CD4-positive, alpha-beta T cell treated with Interleukin-1 beta for 1 hour (primary cell): ENCODE data around the gene ABHD4.
"Not testable (repeated sequence)": the region's sequence is repeated elsewhere in the genome, so short reads cannot be mapped to it uniquely, and the experiment has no call there.

ENCODE experiments used
- DNase-seq, 2 donors: peaks; one replicate each; pipeline ENCODE4 v3.0.0-alpha.2; 2020 to 2022

The ABHD4 gene

DNA sequence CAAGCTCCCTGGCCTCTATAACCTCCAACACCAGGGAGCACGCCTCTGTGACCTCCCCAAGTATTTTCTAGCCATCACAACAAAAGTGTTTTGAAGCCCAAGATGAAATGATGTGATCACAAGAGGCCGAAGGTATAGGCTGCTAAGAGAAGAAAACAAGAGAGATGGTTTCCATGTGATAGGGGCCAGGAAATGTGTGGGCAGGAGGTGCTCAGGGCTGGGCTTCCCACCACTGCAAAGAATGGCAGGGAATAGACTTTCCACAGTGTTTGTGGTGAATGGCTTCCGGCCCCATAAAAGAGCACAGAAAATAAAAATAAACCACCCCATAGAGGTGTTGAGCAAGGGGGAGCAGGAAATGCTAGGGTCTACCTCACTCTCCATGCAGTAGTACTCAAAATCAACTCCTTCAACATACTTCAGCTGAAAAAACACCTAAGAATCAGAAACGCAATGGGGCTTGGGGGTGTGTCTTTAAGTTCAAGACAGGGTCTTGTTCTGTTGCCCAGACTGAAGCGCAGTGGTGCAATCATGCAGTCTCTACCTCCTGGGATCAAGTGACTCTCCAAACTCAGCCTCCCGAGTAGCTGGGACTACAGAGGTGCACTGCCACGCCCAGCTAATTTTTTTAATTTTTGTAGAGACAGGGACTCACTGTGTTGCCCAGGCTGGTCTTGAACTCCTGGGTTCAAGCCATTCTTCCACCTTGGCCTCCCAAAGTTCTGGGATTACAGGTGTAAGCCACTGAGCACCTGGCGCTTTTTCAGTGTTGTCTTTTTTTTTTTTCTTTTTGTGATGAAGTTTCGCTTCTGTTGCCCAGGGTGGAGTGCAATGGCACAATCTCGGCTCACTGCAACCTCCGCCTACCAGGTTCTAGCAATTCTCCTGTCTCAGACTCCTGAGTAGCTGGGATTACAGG is 36.2 kb upstream of the ABHD4 start:
- DNase-seq = peak; percentile 75 to 88

DNA sequence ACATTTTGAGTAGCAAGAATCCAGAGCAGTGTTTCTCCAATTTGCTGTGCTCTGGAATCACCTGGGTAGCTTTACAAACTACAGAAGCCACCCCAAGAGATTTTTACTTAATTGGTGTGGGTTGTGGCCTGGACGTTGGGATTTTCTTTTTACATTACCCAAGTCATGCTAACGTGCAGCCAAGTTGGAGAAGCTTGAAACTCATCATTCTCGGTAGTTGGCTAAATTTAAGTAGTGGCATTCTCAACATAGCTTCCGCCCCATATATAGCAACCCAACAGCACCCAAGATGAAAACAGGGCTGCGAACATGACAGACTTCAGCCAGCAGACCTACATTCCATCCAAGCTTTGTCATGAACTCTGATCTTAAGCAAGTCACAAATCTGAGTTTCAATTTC is 34.1 kb upstream of the ABHD4 start:
- DNase-seq = no peak

DNA sequence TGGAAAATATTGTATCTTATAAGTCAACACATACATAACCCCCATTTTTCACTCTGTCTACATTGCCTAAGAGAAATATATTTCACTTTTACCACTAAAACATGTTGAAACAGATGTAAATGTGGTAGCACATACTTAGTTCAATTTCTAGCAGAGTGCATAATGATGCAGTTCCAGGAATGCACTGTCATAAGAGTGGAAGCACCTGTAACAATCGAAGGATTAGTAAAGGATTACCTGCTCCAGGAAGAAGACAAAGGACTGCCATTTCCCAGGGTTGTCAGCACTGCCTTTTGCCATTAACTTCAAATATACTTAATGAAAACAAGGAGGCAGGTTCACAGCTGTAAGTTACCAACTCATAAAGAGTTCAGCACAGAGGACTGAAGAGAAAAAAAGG is 33.6 kb upstream of the ABHD4 start:
- no peak for DNase-seq

DNA sequence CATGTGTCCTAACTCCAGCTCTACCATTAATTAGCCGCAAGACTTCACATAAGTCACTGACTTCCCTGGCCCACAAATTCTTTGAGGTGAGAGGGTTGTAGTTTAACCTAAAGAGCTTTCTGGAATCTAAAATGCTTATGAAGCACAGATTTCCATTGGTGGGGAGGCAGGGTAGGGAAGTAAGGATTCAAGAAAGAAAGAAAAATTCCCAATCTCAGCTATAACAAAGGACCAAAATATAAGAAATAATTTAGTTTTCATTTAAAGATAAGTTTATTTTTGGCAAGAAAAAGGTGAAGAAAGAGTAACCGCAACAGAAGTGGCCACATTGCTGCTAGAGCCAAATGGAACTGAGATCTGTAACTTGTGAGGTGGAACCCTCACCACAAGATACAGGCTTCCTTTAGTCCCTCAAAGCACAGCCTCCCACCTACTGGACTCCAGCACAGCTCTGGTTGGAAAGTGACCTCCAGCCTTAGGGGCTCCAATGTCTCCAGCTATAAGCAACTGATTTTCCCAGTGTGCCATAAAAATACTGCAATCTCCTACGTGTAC is 32.6 kb upstream of the ABHD4 start:
- no peak for DNase-seq

DNA sequence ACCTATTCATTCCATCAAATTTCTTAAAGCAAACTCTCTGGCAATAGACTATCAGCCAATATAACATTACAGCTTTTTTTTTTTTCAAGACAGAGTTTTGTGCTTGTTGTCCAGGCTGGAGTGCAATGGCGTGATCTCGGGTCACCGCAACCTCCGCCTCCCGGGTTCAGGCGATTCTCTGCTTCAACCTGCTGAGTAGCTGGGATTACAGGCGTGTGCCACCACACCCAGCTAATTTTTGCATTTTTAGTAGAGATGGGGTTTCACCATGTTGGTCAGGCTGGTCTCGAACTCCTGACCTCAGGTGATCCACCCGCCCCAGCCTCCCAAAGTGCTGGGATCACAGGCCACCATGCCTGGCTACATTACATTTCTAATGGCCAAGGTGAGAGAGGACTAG is 31.8 kb upstream of the ABHD4 start:
- DNase-seq = not testable (repeated sequence)

DNA sequence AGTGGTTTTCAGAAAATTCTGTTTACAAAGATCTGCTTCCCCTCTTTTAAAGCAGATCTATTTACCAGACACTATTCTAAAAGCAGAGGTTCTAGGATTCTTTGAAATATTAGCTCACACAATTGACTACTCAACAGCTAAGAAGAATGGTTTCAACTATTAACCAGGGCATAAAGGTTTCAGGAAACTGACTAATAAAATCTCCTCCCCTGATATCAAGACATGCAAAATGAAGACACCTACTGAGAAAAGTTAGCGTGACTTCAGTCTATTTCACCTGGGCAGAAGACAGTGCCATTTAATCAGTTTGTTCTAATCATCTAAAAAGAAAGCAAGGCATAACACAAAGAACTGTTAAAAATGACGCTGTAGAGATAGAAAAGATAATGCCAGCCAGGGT is 31.3 kb upstream of the ABHD4 start:
- DNase-seq = no peak

DNA sequence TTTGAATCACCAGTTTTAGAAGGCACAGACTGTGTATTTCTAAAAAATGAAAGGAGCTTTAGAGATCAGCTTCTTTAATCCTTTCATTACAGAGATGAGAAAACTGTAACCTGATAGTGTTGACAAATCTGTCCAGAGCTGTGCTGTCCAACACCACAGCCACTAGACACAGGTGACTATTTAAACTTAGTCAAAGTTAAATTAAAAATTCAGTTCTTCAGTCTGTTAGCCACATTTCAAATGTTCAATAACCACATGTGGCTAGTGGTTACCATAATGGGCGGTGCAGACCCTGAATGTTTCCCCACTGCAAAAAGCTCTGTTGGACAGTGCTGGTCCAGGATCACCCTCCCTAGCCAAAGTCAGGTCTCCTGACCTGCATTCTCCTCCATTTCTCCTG is 30.7 kb upstream of the ABHD4 start:
- no peak for DNase-seq

DNA sequence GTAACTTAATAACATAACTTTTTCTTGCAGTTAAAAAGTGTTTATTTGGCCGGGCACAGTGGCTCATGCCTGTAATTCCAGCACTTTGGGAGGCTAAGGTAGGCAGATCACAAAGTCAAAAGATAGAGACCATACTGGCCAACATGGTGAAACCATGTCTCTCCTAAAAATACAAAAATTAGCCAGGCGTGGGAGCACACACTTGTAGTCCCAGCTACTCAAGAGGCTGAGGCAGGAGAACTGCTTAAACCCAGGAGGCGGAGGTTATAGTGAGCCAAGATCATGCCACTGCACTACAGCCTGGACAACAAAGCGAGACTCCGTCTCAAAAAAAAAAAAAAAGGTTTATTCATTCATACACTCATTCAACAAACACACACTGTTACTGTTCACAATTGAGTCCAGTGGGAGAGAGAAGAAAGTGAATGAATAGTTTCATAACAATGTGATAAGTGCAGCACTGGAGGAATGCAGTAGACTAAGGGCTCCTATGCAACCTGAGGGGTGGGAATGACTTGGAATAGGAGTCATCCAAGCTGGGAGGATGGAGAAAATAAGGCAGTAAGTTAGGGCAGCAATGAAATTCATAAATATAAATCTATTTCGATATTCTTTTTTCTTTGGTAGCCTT is 28.9 kb upstream of the ABHD4 start:
- DNase-seq = no peak

DNA sequence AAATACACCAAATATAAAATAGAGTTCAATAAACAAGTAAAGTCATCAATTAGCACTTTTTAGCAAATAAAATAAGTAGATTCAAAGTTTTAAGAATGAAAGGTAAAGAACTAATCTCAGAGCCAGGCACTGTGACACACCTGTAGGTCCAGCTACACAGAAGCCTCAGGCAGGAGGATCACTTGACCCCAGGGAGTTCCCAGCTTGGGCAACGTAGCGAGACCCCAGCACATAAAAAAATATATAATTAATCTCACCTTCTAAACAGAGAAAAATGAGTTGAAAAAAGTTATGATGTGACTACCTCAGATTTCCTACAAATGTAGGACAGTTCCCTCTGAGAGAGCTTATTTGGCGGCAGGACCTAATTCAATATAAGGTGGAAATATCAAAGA is 28.4 kb upstream of the ABHD4 start:
- DNase-seq = no peak

DNA sequence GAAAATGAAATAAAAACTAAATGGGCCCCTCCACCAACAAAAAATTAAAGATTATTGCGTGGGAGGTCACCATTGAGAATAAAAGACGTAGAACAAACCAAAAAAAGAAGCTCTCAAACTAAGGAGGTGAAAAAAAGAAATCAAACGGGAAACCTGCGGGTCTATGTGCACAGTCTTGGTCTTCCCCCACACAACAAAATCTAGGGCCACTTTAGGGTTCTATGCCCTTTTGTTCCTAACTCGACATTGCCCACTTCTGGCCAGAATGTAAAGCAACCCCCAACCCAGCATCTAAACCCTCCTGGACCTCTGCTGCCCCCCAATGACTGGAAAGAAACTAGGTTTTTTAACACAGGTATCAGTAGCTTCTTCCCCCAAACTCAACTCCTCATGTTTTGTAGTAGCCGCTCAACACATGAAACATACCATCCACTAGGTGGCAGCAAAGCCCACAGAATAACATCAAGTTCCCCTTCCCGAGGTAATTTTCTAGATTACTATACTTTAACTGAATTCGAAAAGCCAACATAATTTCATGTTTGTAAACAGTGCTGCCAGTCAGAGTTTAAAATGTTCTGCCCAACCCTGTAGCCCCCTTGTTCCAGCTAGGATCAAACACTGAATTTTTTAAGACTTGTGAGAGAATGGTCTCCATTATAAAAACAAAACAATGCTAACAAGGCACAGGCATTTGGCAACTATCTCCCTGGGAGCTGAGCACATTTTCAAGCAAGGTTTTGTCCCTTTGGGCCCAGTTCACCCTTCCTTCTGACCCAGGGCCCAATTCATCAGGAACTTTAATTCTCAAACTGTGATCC is 27.8 kb upstream of the ABHD4 start:
- peak; percentile 93 to 97 for DNase-seq

DNA sequence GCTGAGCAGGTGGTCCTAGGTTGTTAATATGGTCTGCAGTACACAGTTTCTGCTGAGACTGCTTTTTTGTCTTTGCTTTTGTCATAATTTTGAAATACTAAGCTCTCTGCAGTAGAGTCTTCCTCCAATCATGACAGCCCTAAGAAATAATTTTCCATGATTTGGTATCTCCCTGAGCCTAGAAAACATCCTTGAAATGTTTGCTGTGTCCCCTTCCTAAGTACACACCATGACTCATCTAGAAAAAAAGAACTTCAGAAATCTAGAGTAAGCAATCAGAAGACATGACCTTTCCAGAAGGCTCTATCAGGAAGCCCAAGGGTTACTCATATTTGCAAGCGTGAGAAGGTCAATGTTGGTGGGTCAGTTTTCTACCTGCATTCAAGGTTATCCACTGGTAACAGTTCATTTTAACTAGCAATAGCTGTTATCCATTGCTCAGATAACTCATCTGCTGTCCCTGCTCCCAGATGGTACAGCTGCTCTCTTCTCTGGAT is 25.5 kb upstream of the ABHD4 start:
- no peak for DNase-seq

DNA sequence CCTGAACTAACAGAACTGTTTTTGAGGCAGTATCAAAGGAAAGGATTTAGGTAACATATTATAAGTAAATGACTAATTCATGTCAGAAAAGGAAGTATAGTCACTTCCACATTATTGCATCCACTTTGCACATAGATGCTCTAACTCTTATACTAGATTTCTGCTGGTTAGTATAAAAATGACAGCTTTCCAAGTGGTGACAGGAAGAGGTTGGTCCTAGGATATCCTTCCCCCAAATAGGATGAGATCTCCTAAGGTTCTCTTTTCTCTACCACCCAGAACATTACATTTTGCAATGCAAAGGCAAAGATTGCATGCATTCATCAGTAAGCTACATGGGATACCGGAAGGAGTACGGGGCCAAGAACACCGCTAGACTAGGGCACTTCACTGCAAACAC is 24.3 kb upstream of the ABHD4 start:
- DNase-seq = no peak

DNA sequence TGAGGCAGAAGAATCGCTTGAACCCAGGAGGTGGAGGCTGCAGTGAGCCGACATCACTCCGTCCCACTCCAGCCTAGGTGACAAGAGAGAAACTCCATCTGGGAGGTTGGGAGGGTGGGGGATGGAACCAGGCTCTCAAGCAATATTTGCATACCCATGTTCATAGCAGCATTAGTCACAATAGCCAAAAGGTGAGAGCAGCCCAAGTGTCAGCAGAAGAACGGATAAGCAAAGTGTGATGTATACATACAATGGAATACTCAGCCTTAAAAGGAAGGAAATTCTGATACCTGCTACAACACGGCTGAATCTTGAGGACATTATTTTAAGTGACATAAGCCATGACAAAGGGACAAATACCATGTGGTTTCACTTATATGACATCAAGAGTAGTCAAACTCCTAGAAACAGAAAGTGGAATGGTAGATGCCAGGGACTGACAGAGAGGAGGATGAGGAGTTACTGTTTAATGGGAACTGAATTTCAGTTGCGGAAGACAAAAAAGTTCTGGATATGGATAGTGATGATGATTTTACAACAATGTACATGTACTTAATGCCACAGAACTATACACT is 20.7 kb upstream of the ABHD4 start:
- DNase-seq = no peak

DNA sequence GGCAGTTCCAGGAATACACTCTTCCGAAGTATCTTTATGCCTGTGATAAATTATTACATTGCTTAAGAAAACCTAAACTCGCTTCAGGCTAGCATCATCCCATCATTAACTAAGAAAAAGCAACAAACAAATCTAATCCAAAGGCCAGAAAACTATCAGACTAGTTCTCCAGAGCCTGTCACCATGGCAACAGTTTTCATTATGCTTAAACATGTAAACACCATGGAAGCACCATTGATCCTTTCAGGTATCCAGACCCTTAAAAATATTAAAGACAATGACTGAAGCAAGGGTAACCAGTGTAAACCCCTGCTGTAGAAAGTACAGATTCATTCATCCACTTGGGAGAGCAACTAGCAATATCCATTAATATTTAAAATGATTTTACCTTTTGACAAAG is 18.9 kb upstream of the ABHD4 start:
- no peak for DNase-seq

DNA sequence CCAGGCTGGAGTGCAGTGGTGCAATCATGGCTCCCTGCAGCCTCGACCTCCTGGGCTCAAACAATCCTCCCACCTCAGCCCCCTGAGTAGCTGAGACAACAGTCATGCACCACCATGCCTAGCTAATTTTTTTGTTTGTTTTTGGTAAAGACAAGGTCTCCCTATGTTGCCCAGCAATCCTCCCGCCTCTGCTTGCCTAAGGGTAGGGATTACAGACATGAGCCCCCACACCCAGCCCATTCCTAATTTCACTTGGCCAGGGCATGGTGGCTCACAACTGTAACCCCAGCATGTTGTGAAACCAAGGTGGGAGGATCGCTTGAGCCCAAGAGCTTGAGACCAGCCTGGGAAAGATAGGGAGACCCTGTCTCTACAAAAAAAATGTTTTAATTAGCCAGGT is 18.2 kb upstream of the ABHD4 start:
- no peak for DNase-seq

DNA sequence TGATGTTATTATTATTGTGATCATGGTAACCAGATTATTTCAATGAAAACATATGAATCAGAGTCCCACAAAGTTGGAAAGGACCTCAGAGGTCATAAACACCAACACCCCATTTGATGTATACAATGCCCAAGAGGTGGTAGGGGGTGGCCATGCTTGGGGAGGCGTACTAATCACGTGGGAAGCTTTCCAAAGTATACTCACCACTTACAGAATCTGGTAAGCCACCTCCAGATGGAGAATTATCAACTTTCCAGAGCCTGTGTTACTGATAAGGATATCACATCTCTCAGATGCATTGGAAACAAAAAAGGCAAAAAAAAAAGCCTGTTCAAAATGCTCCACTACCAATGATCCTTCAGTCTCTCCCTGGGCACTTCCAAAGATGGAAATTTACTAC is 17.5 kb upstream of the ABHD4 start:
- DNase-seq = no peak

DNA sequence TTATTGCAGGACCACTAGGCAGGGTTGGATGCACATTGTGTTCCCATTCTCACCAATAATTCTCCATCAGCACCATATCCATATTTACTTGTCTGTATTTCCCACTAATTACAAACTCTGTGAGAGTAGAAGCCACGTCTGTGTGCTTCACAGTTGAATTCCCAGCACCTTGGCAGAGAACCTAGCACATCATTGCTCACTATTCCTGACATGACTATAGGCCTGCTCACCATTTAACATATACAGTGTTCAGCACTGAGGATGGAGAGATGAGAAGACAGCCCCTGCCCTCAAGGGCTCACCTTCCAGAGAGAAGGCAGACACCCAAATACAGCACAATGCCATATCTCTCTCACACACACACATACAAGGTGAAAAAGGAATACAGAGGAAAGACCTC is 14.1 kb upstream of the ABHD4 start:
- DNase-seq = no peak

DNA sequence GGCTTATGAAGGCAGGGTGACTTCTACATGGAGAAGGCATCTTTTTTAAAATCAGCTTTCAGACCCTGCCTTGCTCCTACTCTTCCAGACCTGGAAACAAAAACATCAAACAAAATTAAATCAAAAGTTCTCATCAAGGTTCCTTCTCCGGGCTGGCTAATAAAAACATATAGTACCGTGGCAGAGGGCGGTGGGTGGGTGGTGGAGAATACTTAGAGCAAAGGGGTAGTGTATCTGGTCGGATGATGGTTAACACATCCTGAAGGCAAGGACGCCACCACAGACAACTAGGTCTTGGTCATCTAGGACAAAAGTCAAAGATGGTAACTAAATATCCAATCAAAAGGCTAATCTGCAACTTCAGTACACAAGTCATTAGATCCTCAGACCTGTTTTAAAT is 10.9 kb upstream of the ABHD4 start:
- DNase-seq = no peak

DNA sequence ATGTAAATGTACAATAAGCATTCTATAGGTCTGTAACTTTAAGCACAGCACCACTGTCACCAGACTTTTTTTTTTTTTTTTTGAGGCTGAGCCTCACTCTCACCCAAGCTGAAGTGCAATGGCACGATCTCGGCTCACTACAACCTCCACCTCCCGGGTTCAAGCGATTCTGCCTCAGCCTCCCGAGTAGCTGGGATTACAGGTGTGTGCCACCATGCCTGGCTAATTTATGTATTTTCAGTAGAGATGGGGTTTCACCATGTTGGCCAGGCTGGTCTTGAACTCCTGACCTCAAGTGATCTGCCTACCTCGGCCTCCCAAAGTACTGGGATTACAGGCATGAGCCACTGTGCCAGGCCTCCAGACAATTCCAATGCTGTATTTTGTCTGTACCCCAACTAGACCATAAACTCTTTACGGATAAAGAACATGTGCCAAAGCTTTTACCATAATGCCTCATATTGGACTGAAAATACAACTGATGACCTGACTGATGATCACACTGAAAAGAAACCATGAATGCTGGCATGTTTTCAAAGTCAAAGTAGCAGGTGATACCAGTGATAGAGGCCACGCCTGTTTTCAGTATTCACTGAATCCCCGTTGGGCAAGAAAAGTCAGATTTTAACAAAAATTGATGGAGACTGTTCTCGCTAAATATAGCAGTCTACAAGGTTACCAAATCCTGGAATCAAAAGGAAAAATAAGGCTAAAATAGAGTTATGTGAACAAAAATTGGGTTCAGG is 10.2 kb upstream of the ABHD4 start:
- DNase-seq = peak in 1 of 2 donors; percentile 53

DNA sequence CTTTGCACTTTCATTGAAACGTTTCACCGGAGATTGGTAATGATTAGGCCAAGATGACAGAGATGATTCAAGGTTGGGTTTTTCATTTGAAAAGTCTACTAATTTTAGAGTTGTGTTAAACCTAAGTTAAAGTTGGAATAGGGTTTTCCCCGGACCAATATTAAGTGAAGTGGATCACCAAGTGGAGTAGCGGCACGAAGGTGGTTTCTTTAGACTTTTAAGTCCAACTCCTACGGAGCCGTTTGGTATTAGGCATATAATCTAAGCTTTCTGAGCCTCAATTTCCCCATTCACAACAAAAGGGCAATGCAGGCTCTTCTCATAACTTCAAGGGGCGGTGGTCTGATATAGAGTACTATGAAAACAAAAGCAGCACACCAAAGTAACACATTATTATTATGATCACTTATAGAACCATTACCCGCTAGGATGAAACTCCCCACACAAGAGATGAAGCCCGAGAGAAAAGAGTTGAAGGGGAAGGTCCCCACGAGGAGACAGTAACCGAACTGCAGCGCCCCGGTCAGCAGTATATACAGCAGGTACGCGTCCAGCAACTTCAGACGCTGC is 9.5 kb upstream of the ABHD4 start:
- DNase-seq = peak in 1 of 2 donors; percentile 34

DNA sequence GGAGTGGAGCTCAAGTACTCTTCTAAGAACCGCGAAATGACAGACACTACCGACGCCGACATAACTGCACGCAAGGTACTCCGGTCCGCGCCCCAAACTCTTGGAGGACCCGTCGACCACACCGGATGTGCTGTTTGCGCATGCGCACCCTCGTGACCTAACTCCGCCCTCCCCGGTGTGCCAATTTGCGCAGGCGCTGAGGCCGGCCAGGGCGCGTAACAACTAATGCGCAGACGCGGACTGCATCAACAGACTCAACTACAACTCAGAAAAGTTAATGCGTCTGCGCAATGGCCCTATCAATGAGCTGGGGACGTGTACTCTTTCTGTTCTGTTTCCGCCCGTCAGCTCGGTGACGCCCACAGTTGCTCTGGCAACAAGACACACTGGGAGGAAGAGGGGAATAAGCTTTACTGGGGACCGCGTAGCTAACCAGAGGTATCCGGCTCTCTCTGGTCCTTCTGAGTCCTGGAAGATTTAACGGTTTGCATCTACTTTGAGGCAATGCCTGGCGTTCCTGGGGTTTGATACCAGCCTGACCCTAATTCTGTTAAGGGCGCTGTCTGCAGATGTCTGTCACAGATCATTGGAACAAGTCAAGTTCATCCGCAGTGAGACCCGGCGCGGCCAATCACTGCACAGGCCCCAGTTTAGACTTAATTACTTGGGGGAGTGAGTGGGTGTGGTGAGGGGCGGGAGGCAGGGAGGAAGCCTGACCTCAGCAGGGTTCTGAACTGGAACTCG is 8.8 kb upstream of the ABHD4 start, which contains the start of gene DAD1:
TSS of gene DAD1 (minus strand) at position 129 of the 744 bp plus-strand sequence. CDS start at position 62, 67 bp downstream.
- DNase-seq = peak; percentile 99 to 100
